Astrocyte of the spinal cord (primary cell): Measurements from ENCODE around the gene SLC38A4.
"Not testable (repeated sequence)": the region's sequence is repeated elsewhere in the genome, so short reads cannot be mapped to it uniquely, and the experiment has no call there.

Experiments
- DNase-seq: peaks from one replicate; pipeline ENCODE4 v3.0.0; 2011; ENCODE audit warnings: low read depth, low spot score
- H3K4me3 ChIP-seq: 2 replicates; pipeline ENCODE4 v1.5.1; 2011; ENCODE audit warnings: low read depth, mild to moderate bottlenecking, low read length, moderate library complexity
- in situ Hi-C: cut with HindIII; loops from 2 replicates; pipeline ENCODE4 v1.10.0; 2017; ENCODE audit warnings: low sequenced_read_pairs
- TF ChIP-seq, protein P1 (sequence below): IDR thresholded peaks from 2 replicates; pipeline ENCODE4 v1.5.1; 2012; ENCODE audit warnings: low read depth, mild to moderate bottlenecking, low read length, inconsistent platforms

Gene SLC38A4

DNA sequence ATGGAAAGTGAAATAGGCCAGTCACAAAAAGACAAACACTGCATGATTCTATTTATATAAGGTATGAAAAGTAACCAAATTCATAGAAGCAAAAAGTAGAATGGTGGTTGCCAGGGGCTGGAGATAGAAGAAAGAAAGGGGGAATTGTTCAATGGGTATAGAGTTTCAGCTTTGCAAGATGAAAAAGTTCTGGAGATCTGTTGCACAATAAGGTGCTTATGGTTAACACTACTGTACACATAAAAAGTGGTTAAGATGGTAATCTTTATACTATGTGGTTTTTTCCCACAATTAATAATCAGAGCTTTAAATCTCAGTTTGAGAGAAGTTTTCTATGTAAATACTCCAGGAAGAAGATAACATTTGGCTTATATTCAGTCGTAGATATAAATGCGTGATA lies 73.4 kb downstream of the SLC38A4 start:
- H3K4me3 ChIP-seq, result no peak overlapping the region
- TF ChIP-seq, protein P1, sequence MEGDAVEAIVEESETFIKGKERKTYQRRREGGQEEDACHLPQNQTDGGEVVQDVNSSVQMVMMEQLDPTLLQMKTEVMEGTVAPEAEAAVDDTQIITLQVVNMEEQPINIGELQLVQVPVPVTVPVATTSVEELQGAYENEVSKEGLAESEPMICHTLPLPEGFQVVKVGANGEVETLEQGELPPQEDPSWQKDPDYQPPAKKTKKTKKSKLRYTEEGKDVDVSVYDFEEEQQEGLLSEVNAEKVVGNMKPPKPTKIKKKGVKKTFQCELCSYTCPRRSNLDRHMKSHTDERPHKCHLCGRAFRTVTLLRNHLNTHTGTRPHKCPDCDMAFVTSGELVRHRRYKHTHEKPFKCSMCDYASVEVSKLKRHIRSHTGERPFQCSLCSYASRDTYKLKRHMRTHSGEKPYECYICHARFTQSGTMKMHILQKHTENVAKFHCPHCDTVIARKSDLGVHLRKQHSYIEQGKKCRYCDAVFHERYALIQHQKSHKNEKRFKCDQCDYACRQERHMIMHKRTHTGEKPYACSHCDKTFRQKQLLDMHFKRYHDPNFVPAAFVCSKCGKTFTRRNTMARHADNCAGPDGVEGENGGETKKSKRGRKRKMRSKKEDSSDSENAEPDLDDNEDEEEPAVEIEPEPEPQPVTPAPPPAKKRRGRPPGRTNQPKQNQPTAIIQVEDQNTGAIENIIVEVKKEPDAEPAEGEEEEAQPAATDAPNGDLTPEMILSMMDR, result no peak
- in situ Hi-C loops, result no loop called here
- DNase-seq, result no peak

DNA sequence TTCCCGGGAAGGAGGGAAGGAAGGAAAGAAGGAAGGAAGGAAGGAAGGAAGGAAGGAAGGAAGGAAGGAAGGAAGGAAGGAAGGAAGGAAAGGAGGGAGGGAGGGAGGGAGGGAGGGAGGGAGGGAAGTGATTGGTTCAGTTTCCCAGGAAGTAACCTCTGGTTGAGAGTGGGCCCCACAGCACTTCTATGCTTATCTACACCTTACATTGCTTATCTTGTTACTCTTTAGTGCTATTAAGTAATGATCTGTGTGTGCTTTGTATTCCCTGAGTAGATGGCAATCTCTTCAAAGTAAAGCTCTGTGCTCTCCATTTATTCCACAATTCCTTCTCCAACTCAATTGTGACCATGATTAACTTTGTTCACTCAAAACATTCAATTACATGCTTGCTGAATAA lies 74.6 kb downstream of the SLC38A4 start:
- H3K4me3 ChIP-seq, result no peak overlapping the region
- TF ChIP-seq, protein P1, result no peak
- in situ Hi-C loops, result no loop called here
- no peak for DNase-seq

DNA sequence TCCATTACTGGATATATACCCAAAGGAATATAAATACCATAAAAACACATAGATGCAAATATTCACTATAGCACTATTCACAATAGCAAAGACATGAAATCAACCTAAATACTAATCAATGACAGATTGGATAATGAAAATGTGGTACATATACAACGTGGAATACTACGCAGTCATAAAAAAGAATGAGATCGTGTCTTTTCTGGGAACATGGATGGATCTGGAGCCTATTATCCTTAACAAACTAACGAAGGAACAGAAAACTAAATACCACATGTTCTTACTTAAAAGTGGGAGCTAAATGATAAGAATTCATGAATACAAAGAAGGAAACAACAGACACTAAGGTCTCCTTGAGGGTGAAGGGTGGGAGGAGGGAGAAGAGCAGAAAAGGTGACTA lies 76.5 kb downstream of the SLC38A4 start:
- TF ChIP-seq, protein P1, result no peak
- in situ Hi-C loops, result no loop called here
- H3K4me3 ChIP-seq, result no peak overlapping the region
- no peak for DNase-seq

DNA sequence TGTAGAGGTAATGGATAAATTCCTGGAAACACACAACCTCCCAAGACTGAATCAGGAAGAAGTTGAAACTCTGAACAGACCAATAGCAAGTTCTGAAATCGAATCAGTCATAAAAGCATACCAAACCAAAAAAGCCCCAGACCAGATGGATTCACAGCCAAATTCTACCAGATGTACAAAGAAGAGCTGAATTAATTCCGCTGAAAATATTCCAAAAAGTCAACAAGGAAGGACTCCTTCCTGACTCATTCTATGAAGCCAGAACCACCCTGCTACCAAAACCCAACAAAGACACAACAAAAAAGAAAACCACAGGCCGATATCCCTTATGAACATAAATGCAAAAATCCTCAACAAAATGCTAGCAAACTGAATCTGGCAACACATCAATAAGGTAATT lies 81.5 kb downstream of the SLC38A4 start:
- in situ Hi-C loops, result no loop called here
- TF ChIP-seq, protein P1, result no peak
- no peak overlapping the region for H3K4me3 ChIP-seq
- DNase-seq, result no peak

DNA sequence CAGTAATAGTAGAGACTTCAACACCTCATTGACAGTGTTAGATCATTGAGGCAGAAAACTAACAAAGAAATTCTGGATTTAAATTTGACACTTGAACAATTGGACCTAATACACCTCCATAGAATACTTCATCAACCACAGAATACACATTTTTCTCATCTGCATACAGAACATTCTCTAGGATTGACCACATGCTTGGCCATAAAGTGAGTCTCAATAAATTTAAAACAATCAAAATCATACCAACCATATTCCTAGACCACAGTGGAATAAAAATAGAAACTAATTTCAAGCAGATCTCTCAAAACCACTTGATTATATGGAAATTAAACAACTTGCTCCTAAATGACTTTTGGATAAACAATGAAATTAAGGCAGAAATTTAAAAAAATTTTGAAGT lies 82.3 kb downstream of the SLC38A4 start:
- in situ Hi-C loops, result no loop called here
- TF ChIP-seq, protein P1, result no peak
- no peak overlapping the region for H3K4me3 ChIP-seq
- DNase-seq, result no peak

DNA sequence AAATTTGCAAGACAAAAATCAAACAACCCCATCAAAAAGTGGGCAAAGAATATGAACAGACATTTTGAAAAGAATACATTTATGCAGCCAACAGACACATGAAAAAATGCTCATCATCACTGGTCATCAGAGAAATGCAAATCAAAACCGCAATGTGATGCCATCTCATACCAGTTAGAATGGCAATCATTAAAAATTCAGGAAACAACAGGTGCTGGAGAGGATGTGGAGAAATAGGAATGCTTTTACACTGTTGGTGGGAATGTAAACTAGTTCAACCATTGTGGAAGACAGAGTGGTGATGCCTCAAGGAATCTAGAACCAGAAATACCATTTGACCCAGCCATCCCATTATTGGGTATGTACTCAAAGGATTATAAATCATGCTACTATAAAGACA lies 83.5 kb downstream of the SLC38A4 start:
- H3K4me3 ChIP-seq, in situ Hi-C loops, DNase-seq: not testable (repeated sequence)

DNA sequence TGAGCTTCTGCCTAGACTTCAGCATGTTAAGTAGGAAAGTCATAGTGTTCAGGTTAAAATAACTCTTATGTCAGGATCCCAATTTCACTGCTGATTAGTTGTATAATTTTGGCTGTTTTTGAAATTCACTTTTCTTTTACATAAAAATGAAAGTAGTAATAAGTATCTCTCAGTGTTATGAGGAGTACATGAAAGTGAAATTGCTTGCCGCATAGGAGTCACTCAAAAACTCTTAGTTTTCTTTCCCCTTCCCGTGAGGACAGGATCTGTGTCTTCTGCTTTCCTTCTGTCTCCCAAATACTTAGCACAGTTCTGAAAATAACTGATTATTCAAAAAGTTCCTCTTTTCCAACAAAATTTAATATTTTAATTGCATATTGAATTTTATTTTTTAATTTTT lies 100.5 kb downstream of the SLC38A4 start:
- in situ Hi-C loops, result no loop called here
- no peak overlapping the region for H3K4me3 ChIP-seq
- TF ChIP-seq, protein P1, result no peak
- DNase-seq, result no peak
